HG02588 (cell line): Measurements from ENCODE around the gene BMPR1A.
A peak's percentile ranks its signal among the peaks of the same experiment; 100 is the strongest.
"Not testable (repeated sequence)": the region's sequence is repeated elsewhere in the genome, so short reads cannot be mapped to it uniquely, and the experiment has no call there.

ENCODE experiments used
- ATAC-seq: cut with Tn5 transposase; IDR thresholded peaks from one replicate; pipeline ENCODE4 v1.9.1; 2021; ENCODE audit warnings: mild to moderate bottlenecking, moderate library complexity; ENCODE audit not compliant: unreplicated experiment

Gene BMPR1A

GRCh38 chr10:86952697-86953096, 196.3 kb downstream of the BMPR1A start:
- ATAC-seq, result not testable (repeated sequence)

- ATAC-seq, result no peak
Measured at GRCh38 chr10:86953747-86954680, 197.6 kb downstream of the BMPR1A start.

- no peak for ATAC-seq
Measured at GRCh38 chr10:86954681-86955500, 198.5 kb downstream of the BMPR1A start.

- no peak for ATAC-seq
Measured at GRCh38 chr10:86955501-86956194, 199.2 kb downstream of the BMPR1A start.

GRCh38 chr10:86956195-86956847, 199.9 kb downstream of the BMPR1A start:
- no peak for ATAC-seq

DNA sequence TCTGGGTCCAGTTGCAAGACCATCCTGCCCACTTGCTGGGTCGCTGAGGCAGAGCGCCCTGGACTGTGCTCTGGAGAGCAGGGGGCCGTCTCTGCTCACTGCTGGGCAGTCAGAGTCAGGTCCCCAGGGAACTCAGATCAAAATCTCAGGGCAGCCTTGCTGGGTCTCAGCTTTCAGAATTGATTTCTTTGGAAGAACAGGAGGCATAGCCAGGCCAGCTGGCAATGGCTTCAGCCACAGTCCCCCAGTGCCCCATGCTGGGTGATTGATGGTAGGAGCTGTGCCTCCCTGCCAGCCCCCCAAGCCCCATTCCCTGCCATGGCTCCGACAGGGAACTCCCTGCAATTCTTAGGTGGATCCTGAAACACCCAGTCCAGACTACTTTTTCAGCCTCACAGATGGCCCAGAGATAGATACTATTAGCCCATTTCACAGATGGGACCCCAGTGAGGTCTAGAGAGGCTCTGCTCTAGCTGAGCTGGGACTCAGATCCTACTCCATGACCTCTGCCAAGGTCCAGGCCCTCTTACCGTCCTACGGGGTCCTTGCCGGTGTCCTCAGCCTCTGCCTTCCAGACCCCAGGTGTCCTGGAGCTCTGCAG, 200.5 kb downstream of the BMPR1A start:
- ATAC-seq, result no peak

GRCh38 chr10:86957471-86958115, 201.2 kb downstream of the BMPR1A start, which contains the start of gene MMRN2:
Gene MMRN2, minus strand, starts transcription at chr10:86957615. Its CDS starts 74 bp downstream, at chr10:86957541.
- no peak for ATAC-seq

DNA sequence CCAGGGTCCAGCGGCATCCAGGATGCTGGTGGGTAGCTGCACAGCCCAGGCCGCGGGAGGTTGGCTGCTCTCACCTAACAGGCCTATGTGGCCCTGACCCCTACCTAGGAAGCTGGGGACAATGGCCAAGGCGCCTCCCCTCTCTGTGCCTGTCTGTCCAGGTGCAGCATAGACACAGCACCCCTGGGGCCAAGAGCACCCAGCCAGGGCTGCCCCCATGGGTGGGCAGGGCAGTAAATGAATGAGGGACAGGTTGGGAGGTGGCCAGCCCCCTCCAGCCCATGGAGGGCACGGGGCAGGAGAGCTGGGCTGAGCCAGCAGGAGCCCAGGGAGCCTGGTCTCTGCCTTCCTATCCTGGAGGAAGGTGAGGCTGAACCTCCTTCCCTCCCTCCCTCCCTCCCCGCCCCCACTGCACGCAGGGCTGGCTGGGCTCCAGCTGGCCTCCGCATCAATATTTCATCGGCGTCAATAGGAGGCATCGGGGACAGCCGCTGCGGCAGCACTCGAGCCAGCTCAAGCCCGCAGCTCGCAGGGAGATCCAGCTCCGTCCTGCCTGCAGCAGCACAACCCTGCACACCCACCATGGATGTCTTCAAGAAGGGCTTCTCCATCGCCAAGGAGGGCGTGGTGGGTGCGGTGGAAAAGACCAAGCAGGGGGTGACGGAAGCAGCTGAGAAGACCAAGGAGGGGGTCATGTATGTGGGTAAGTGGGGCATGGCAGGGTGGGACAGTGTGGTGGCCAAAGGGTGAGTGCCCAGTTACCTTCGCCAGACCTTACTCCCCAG, 201.9 kb downstream of the BMPR1A start, which contains the start of gene SNCG:
SNCG (plus strand) TSS at position 484 of the 785 bp plus-strand sequence; CDS start at position 583, 99 bp downstream.
- ATAC-seq, result no peak

DNA sequence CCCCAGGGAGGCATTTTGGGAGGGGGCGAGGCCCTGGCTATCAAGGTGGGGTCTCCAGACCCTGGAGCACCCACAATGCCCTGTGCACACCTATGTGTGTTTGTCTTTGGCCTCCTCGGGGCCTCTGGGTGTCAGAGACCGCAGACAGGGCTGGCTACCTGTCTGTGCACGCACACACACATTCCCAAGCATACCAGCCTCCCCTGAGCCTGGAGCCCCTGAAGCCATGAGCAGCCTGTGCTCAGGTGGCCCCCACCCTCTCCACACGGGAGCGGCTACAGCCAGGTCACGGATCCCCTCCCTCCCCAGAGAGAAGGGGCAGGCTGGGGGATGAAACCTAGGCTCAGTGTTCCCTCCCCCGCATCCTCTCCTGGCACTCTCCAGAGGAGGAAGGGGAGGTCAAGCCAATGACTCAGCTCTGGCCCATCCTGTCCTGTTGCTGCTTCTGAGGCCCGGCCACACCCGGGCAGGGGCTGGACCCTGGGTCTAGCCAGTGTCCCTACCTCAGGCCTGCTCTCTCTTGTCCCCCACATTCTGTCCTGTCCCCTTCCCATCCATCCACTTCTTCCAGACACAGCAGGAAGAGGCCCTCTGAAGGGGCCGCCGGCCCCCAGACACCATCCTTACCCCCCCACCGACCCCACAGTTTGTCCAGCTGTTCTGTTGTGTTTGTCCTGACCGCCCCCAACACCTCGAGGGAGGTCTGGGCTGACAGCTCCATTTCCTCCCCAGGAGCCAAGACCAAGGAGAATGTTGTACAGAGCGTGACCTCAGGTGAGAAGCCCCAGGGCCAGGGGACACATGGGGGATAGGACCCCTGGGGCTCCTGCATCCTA, 202.7 kb downstream of the BMPR1A start:
- no peak for ATAC-seq

- no peak for ATAC-seq
Measured at GRCh38 chr10:86959737-86960002, 203.3 kb downstream of the BMPR1A start.

- ATAC-seq, result peak; percentile 63
Measured at GRCh38 chr10:86960003-86960862, 203.8 kb downstream of the BMPR1A start.

GRCh38 chr10:86960863-86961434, 204.5 kb downstream of the BMPR1A start:
- ATAC-seq, result no peak

DNA sequence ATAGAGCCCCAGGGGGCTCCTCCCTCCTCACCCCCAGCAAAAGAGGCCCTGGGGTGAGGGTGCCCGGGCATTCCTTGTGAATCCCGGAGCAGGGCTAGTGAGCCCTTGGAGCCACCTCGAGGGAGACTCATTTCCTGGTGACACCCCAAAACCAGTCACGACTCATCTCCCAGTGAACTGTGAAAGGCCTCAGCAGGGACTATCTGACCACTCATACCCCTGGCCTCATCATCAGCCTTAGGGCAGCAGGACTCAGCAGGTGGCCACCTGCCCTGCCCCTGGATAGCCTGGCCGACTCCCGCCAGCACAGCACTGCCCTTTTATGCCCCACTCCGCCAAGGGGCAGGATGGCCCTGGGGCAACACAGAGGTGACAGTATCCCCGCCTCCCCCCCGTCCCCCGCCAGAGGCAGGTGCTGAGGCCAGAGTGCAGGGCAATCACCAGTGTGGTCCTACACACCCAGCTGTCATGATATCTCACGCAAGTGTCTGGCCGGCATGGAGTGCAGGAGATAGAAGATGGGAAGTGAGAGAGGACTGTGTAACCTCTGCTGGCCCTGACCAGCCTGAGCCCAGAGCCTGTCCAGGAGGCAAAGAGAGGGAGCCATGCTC, 205.2 kb downstream of the BMPR1A start:
- ATAC-seq, result no peak

DNA sequence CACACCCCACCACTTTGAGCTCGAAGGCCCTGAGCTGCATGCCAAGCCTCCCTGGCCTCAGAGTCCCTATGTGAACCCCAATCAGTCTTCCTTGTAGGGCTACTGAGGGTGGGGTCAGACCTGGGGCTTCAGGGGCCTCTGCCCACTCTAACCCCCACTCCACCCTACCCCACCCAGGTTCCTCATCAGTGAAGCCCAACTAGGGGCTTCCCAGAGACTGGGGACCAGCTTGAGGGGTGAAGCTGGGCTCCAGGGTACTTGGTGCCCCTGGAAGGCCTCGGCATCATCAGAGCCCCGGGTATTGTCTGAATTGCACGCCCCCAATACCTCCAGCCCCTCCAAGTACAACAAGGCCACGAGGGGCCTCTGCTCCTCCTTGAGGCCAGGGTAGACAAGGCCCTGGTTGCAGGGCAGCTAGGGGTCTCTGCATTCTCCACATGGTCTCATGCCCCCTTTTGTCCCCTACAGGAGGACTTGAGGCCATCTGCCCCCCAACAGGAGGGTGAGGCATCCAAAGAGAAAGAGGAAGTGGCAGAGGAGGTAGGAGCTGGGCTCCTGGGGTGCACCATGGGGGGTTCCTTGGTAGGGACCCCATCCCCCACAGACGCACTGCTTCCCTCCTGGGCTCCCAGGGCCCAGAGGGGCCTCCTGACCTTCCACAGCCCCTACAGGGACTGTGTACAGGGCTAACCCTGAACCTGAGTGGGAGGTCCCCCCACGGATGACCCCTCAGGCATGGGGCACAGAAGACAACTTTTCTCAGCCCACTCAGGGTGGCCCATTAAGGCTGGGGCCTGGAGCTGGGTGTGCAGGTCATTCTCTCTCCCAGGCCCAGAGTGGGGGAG, 205.9 kb downstream of the BMPR1A start:
- no peak for ATAC-seq

GRCh38 chr10:86962981-86963310, 206.5 kb downstream of the BMPR1A start:
- no peak for ATAC-seq
